GM21786 (cell line): Measurements from ENCODE around the gene GNAL.

Source experiments
- ATAC-seq: cut with Tn5 transposase; IDR thresholded peaks from one replicate; pipeline ENCODE4 v1.9.1; 2021; ENCODE audit not compliant: unreplicated experiment

Gene GNAL

DNA sequence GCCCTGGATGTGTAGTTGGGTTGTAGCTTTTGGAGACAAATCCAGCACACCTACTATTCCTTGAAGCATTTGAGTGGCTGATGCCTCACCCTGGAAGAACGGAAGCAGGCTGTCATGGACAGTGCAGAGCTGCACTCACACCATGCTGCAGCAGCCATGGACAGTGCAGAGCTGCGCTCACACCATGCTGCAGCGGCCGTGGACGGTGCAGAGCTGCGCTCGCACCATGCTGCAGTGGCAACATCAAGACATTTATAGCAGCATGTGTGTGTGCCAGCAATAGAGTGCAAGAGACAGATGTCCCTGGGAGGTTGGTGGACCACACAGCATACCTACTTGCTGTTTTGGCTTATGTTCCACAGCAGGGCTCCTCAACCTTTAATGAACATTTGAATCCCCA is 30.6 kb downstream of the GNAL start:
- ATAC-seq, result no peak

GRCh38 chr18:11721720-11722119 is 32.7 kb downstream of the GNAL start:
- no peak for ATAC-seq

GRCh38 chr18:11724781-11725180 is 35.7 kb downstream of the GNAL start:
- ATAC-seq, result no peak

DNA sequence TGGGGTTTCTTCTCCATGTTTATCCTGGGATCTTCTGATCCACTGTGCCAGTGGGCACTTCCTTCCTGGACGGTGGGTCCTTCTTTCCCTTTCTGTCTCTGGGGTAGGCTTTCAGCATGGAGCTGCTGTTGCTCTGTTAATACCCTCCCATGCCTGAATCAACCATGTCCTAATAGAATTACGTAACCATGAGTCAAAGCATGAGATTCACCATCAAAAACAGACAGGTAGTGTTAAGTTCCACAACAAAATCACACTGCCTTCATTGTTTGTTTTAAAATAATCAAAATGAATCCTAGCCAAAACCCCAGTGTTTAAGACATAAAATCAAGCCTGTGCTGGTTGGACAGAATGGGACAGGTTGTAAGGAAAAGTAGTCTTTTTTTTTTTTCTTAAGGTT is 37.5 kb downstream of the GNAL start:
- ATAC-seq, result no peak

- no peak for ATAC-seq
Measured at GRCh38 chr18:11728249-11728648, 39.2 kb downstream of the GNAL start.

- no peak for ATAC-seq
Measured at GRCh38 chr18:11729556-11729955, 40.5 kb downstream of the GNAL start.

- ATAC-seq, result peak; percentile 58
Measured at GRCh38 chr18:11733031-11733430, 44.0 kb downstream of the GNAL start.

DNA sequence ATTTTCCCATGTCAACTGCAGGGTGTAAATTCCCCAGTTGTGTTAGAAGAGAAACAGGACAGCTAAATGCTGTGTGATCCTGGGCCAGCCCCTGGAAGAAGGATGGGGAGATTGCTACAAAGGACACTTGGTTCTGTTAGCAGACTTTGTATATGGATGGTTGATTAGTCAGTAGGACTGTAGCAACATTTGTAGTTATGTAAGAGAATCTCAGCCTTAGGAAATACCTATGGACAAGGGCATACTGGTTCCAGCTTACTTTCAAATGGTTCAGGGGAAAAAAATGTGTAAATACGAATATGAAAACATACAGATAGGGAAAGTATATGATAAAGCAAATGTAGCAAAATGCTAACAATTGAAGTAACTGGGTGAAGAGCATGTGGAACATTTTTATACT is 47.6 kb downstream of the GNAL start:
- ATAC-seq, result no peak

GRCh38 chr18:11739893-11740292 is 50.8 kb downstream of the GNAL start:
- no peak for ATAC-seq

DNA sequence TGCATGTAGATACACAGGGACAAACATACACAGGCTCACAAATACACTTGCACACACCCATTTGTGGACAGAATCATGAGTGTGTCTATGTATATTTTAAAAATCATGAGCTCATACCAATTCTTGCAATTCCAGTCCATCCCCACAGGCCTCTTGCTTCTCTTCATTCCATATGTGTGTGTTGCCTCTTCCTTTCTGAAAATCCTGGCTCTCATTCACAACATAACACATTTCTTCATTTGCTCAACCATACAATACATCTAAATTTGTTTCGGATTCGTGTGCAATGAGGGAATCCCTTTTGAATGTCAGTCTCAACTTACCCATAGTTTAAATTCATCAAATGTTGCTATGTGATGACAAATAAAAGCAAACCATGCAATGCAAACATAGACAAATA is 51.4 kb downstream of the GNAL start:
- ATAC-seq, result no peak

DNA sequence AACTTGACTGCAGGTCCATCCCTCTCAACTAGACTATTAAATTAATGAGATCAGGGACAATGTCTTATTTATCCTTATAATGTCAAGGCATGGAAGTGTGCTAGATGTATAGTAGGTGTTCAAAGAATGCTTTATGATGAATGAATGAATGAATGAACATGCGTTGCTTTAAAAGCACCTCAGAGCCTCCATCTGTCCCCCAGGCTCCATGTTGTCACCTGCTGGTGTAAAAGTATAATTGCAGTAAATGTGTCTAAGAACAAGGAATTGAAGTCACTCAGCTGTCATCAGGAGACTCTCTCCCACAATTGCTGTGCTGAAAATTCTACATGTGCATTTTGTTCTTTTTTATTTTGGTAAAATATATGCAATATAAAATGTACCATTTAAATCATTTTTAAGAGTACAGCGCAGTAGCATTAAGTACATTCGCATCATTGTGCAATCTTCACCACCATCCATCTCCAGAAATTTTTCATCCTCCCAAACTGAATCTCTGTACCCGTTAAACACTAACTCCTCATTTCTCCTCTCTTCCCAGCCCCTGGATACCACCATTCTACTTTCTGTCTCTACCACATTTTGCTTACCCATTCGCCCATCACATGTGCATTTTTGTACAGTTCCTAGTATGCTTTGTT is 52.6 kb downstream of the GNAL start:
- no peak for ATAC-seq

DNA sequence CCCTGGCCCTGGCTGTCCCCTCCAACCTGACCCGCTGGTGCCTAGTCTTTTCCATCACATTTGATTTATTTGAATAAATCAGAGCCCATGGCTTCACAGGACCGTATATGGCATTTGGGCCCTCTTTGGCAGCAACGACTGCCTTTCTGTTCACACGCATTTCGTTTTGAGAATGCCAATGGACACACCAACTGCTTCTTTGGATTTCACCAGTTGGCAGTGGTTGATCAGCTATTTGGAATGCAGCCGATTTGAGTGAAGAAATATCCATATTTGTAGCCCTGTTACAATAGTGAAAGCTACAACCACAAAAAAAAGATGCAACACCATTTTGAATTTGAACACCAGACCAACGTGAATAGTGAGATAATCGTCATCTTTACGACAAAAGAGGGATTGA is 56.5 kb downstream of the GNAL start:
- ATAC-seq, result no peak

GRCh38 chr18:11747286-11747685 is 58.2 kb downstream of the GNAL start:
- no peak for ATAC-seq

GRCh38 chr18:11747731-11748130 is 58.7 kb downstream of the GNAL start:
- ATAC-seq, result no peak

DNA sequence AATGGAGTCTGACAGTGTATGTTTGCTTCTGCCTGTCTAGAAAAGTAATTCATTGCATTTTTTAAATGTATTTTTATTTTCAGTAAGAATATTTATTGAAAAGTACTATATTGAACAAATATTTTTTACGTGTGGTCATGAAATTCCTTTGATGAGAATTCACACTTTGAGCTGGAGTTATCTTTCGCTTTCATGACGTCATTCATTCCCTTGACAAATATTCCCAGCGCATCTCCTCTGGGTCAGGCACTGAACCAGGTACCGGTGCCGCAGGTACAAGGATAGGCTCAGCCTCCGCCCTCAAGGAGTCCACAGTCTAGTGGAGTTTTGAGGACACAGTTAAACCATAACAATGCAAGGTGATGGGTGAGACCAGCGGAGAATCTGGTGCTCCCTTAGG is 60.2 kb downstream of the GNAL start:
- no peak for ATAC-seq

- ATAC-seq, result no peak
Measured at GRCh38 chr18:11750171-11750570, 61.1 kb downstream of the GNAL start.

DNA sequence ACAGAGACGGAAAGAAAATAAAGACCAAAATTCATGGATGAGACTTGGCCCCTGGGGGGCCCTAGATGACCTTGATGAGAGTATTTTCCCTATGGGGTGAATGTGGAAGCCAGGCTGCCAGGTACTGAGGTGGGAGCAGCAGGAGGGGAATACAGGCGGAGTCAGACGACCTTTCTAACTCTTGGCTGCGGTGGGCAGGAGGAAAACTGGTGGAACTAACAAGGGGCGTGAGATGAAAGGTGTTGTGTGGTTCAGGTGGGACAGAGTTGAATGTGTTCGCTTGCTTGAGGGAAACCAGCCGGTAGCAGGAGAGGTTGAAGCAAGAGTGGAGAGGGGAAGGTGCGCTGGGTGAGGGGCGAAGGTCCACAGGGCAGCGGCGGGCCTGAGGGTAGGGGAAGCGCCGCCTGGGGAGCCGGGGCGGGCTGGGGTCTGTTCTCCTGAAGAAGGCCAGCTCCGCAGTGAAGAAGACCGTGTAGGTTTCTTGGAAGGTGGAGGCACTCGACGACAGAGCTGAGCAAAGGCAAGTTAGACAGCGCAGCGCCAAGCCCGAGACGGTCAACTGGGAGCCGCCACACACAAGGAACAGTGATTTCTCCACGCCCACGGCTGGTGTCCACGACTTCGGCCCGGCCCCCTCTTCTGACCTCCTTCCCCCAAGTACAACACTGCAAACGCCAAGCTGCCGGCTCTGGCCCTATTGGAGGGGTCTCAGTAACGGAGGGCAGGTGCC is 61.7 kb downstream of the GNAL start:
- ATAC-seq, result no peak

DNA sequence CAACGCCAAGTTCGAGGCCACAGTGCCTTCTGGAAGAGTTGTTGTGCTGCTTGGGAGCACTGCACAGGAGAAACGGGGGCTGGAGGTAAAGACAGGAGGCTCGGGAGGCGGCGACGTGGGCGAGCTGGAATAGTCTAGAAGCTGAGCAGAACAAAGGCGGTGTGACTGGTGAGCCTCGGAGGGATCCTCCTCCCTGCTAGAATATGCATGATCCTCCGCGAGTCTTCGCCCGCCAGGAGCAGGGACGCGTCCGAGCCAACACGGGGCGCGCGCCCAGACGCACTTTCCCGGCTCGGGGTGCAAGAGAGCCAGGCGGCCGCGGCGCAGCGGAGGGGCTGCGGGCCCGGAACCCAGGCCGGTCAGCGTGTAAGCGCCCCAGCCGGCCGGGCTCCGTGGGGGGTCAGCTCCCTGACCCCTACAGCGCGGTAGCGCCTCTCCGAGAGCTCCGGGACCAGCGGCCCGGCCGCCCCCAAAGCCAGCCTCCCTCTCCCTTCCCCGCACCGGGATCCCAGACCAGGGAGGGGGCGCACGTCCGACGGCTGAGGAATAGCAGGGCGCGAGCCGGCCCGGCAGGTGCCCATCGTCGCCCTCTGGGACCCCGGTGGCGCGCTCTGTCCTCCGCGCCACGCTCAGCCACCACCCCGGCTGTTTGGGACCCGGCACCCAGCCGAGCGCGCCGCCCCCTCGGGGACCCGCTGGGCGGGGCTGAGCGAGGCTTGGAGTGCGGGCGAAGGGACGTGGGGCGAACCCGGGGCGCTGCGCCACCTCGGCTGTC is 62.5 kb downstream of the GNAL start:
- ATAC-seq, result no peak

GRCh38 chr18:11752116-11752911 is 63.2 kb downstream of the GNAL start:
- ATAC-seq, result no peak

GRCh38 chr18:11754979-11755378 is 65.9 kb downstream of the GNAL start:
- ATAC-seq, result no peak

DNA sequence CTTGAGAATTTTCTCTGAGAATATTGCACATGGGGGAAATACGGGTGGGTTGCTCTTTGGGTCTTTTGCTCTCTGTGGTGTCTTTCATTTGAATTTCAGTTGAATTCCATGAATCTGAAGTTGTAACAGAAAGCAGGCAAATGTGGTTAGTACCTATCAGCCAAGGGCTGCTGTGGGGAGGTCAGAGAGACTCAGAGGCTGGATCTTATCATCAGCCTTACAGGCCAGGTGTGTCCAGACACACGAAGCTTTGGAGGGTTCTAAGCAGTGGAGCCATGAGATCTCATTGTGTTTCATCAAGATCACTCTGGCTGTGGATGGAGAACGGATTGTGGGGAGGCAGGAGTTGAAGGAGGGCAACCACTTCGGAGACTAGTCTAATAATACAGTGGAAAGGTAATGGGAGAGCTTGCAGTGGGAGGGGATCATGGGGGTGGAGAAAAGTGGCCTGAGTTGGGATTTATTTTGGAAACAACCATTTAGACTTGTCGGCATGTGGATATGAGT is 68.1 kb downstream of the GNAL start:
- no peak for ATAC-seq
